ENCODE measurements around the gene GDF10. TPM values are rescaled to one million over a fixed set of nuclear protein-coding genes. Genes with fewer than 3 reads are reported as not detected.

Gene GDF10
- total RNA-seq, 1 experiment from 2014 or later, result 0.20 TPM

- Mint-ChIP-seq H3K27ac (no peak overlapping the region), H3K36me3 (ENCODE audit: insufficient read depth in 1 of 3, low read depth in 3 of 3) (no peaks in the 10 kb centered on the region), H3K4me3 (peak overlapping the region in 1 of 2 experiments; percentile 13; a peak in 1 of 5 replicates), H3K4me1 (peaks cover 16 to 18% of the 10 kb centered on the region in 2 experiments), H3K9me3 (no peaks in the 10 kb centered on the region), H3K27me3 (ENCODE audit: low read depth) (peaks cover 63% of the 10 kb centered on the region)
- peaks cover 4% of the 10 kb centered on the region for H3K23me2 ChIP-seq (ENCODE audit: insufficient read length, low read depth, low read length, poor library complexity, severe bottlenecking)
- H2BK15ac ChIP-seq (ENCODE audit: low read depth, low read length), result no peak overlapping the region
- no peak overlapping the region for H3K18ac ChIP-seq (ENCODE audit: insufficient read length, low read depth, low read length)
- no peak overlapping the region for H2AK5ac ChIP-seq (ENCODE audit: insufficient read length, low read length)
- H2BK5ac ChIP-seq (ENCODE audit: insufficient read length, low read length), result no peak overlapping the region
- no peak overlapping the region for H3K4ac ChIP-seq (ENCODE audit: low read depth, low read length)
- no peak overlapping the region for H3T11ph ChIP-seq (ENCODE audit: low read length)
- H4K91ac ChIP-seq (ENCODE audit: insufficient read length, low read depth, low read length), result no peak overlapping the region
- H3K4me1 ChIP-seq (ENCODE audit: insufficient read depth, low read length), result no peaks in the 10 kb centered on the region
- H3K9me3 ChIP-seq (ENCODE audit: control insufficient read depth, low read depth, low read length), result no peaks in the 10 kb centered on the region
- H3K9ac ChIP-seq (ENCODE audit: extremely low read depth, insufficient read length, low read length), result no peak overlapping the region
- no peak for DNase-seq
- H3K23ac ChIP-seq (ENCODE audit: insufficient read length, low read depth, low read length), result no peak overlapping the region
- no peaks in the 10 kb centered on the region for H3K79me2 ChIP-seq (ENCODE audit: insufficient read depth, low read length)
- H2BK20ac ChIP-seq (ENCODE audit: low read depth, low read length, poor library complexity, severe bottlenecking), result no peak overlapping the region
- no CpG with 5 or more reads among the region's 7 CpGs for WGBS (ENCODE audit: extremely low coverage, insufficient read length, low lambda C conversion rate)
- no peak overlapping the region for H3K56ac ChIP-seq (ENCODE audit: insufficient read length, low read depth, low read length)
- TF ChIP-seq, protein P1, sequence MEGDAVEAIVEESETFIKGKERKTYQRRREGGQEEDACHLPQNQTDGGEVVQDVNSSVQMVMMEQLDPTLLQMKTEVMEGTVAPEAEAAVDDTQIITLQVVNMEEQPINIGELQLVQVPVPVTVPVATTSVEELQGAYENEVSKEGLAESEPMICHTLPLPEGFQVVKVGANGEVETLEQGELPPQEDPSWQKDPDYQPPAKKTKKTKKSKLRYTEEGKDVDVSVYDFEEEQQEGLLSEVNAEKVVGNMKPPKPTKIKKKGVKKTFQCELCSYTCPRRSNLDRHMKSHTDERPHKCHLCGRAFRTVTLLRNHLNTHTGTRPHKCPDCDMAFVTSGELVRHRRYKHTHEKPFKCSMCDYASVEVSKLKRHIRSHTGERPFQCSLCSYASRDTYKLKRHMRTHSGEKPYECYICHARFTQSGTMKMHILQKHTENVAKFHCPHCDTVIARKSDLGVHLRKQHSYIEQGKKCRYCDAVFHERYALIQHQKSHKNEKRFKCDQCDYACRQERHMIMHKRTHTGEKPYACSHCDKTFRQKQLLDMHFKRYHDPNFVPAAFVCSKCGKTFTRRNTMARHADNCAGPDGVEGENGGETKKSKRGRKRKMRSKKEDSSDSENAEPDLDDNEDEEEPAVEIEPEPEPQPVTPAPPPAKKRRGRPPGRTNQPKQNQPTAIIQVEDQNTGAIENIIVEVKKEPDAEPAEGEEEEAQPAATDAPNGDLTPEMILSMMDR (conservative IDR thresholded peaks at IDR 0.05), result no peak
- H2BK120ac ChIP-seq (ENCODE audit: low read depth, low read length, poor library complexity, severe bottlenecking), result no peak overlapping the region
- peaks cover 14% of the 10 kb centered on the region; the same call in 1 of the 2 replicates for H3K27me3 ChIP-seq (ENCODE audit: insufficient read depth, low read length)
- H3K4me2 ChIP-seq (ENCODE audit: insufficient read depth, insufficient read length, low read length), result no peak overlapping the region
- H4K20me1 ChIP-seq (ENCODE audit: control insufficient read depth, insufficient read depth, insufficient read length), result peaks cover 2% of the 10 kb centered on the region
- no peaks in the 10 kb centered on the region for H3K79me1 ChIP-seq (ENCODE audit: insufficient read depth, low read depth, low read length, poor library complexity, severe bottlenecking)
- H3K27ac ChIP-seq (ENCODE audit: insufficient read length, low read depth, low read length), result no peak overlapping the region
- H3K14ac ChIP-seq (ENCODE audit: insufficient read depth, low read length), result no peak overlapping the region
- no peak overlapping the region for H2AFZ ChIP-seq (ENCODE audit: low read length)
- no peak overlapping the region for H2BK12ac ChIP-seq (ENCODE audit: insufficient read length, low read depth, low read length)
- H4K8ac ChIP-seq (replicated peaks; ENCODE audit: insufficient read length, low read depth, low read length), result no peak overlapping the region
- no peak overlapping the region for H4K5ac ChIP-seq (ENCODE audit: insufficient read length, low read depth, low read length)
These were observed 3.1 kb downstream of the GDF10 start for GRCh38 chr10:47303105-47303504.
